Endothelial cell of umbilical vein (primary cell): ENCODE data around the gene PASK. TPM values are rescaled to one million over a fixed set of nuclear protein-coding genes. Genes with fewer than 3 reads are reported as not detected.

ENCODE experiments used
- BruUV-seq: library from RNA; stranded (reverse); fragments of 400-500 nt; replicated peaks from 2 replicates; lab custom pipeline; 2021; lab: Mats Ljungman, UMichigan
- CTCF ChIA-PET: fragments of 300-600, 350-600 bp; sonication (Branson Sonifier 250); formaldehyde crosslinking; loops from one replicate; lab custom pipeline; 2021; ENCODE audit warnings: antibody characterized with exemption, inconsistent platforms; lab: Charles Lee
- POLR2A ChIA-PET: fragments of 300-600, 350-600 bp; sonication (Branson Sonifier 250); formaldehyde crosslinking; loops from one replicate; lab custom pipeline; 2021; ENCODE audit warnings: antibody characterized with exemption, inconsistent platforms; lab: Charles Lee
- DNase-seq: peaks from one replicate; pipeline ENCODE4 v3.0.0-alpha.2; 2011; ENCODE audit warnings: low read depth, low spot score
- FAIRE-seq: peaks from 2 replicates; lab custom pipeline; 2011; peaks lifted over from hg19 to GRCh38; lab: Jason Lieb, UNC
- H2AFZ ChIP-seq: 2 replicates; pipeline ENCODE4 v1.6.0; 2012; ENCODE audit warnings: low read depth, low read length, control low read depth, inconsistent platforms
- H3K27ac ChIP-seq: 2 replicates; pipeline ENCODE4 v1.5.1; 2011; ENCODE audit warnings: low read depth, mild to moderate bottlenecking, control low read depth, low read length, moderate library complexity; ENCODE audit not compliant: insufficient read depth
- H3K27me3 ChIP-seq, 2 experiments: 2 replicates each; pipeline versions ENCODE4 v1.6.0 to v1.6.1; 2011; ENCODE audit warnings: low read length in 2 of 2, mixed read lengths in 1 of 2; ENCODE audit not compliant: control insufficient read depth in 2 of 2, insufficient read depth in 2 of 2
- H3K36me3 ChIP-seq, 2 experiments: 2 replicates in 1 of 2; 3 replicates in 1 of 2; pipeline ENCODE4 v1.5.1; 2011; ENCODE audit warnings: low read length in 2 of 2, mild to moderate bottlenecking in 1 of 2, moderate library complexity in 1 of 2; ENCODE audit not compliant: control insufficient read depth in 2 of 2, insufficient read depth in 2 of 2; ENCODE audit errors: extremely low read depth in 1 of 2
- H3K4me1 ChIP-seq: 3 replicates; pipeline ENCODE4 v1.5.1; 2011; ENCODE audit warnings: mild to moderate bottlenecking, low read length; ENCODE audit not compliant: control insufficient read depth, insufficient read depth; ENCODE audit errors: extremely low read depth
- H3K4me2 ChIP-seq: 2 replicates; pipeline ENCODE4 v1.6.1; 2011; ENCODE audit warnings: low read length, control low read depth, mixed read lengths; ENCODE audit not compliant: insufficient read depth
- H3K4me3 ChIP-seq, 3 experiments: fragments of 200-600 bp in 1 of 3; sonication (generic), shearing (Covaris generic) in 1 of 3; replicated peaks in 1 of 3; 2 replicates each; pipeline ENCODE4 v1.5.1; 2011 to 2016; ENCODE audit warnings: control low read depth in 3 of 3, low read length in 3 of 3, mild to moderate bottlenecking in 2 of 3, inconsistent platforms in 1 of 3, low read depth in 1 of 3, moderate library complexity in 1 of 3; ENCODE audit not compliant: insufficient read depth in 1 of 3
- H3K79me2 ChIP-seq: 2 replicates; pipeline ENCODE4 v1.6.0; 2012; ENCODE audit warnings: low read length, inconsistent platforms; ENCODE audit not compliant: control insufficient read depth, insufficient read depth
- H3K9ac ChIP-seq: replicated peaks from 2 replicates; pipeline ENCODE3; 2011; ENCODE audit warnings: low read length, control low read depth; ENCODE audit not compliant: insufficient read depth; ENCODE audit errors: extremely low read depth
- H3K9me1 ChIP-seq: replicated peaks from 3 replicates; pipeline ENCODE4 v1.6.0; 2011; ENCODE audit warnings: mild to moderate bottlenecking, low read length; ENCODE audit not compliant: control insufficient read depth, insufficient read depth; ENCODE audit errors: extremely low read depth
- H3K9me3 ChIP-seq: replicated peaks from 2 replicates; pipeline ENCODE4 v1.5.1; 2012; ENCODE audit warnings: low read length, inconsistent platforms; ENCODE audit not compliant: control insufficient read depth, insufficient read depth
- H4K20me1 ChIP-seq: replicated peaks from 2 replicates; pipeline ENCODE3; 2011; ENCODE audit warnings: mild to moderate bottlenecking, low read length; ENCODE audit not compliant: control insufficient read depth, insufficient read depth; ENCODE audit errors: extremely low read depth
- EZH2 ChIP-seq: IDR thresholded peaks from 2 replicates; pipeline ENCODE4 v1.6.1; 2012; ENCODE audit warnings: borderline replicate concordance, low read depth, mild to moderate bottlenecking, moderate library complexity, low read length, inconsistent platforms; ENCODE audit not compliant: severe bottlenecking
- FOS ChIP-seq: IDR thresholded peaks from 2 replicates; pipeline ENCODE4 v1.6.1; 2011; ENCODE audit warnings: mild to moderate bottlenecking, low read length, moderate library complexity, borderline replicate concordance; ENCODE audit not compliant: insufficient read depth
- GATA2 ChIP-seq: IDR thresholded peaks from 2 replicates; pipeline ENCODE4 v1.7.0; 2011; ENCODE audit warnings: low read depth, mild to moderate bottlenecking, moderate library complexity, mixed read lengths, low read length; ENCODE audit not compliant: insufficient read length, insufficient read depth
- JUN ChIP-seq: IDR thresholded peaks from 2 replicates; pipeline ENCODE4 v1.6.1; 2011; ENCODE audit warnings: borderline replicate concordance, low read depth; ENCODE audit not compliant: insufficient read length, insufficient read depth
- MAX ChIP-seq: IDR thresholded peaks from 2 replicates; pipeline ENCODE4 v1.6.1; 2011; ENCODE audit not compliant: insufficient read depth, insufficient read length
- MYC ChIP-seq: IDR thresholded peaks from one replicate; pipeline ENCODE4 v1.6.1; 2011; ENCODE audit warnings: mild to moderate bottlenecking, low read depth, low read length
- POLR2A ChIP-seq: IDR thresholded peaks from 2 replicates; pipeline ENCODE4 v1.6.1; 2012; ENCODE audit warnings: low read depth, mild to moderate bottlenecking, control low read depth, low read length
- POLR2AphosphoS5 ChIP-seq: IDR thresholded peaks from 2 replicates; pipeline ENCODE4 v1.6.1; 2012; ENCODE audit warnings: low read depth, mild to moderate bottlenecking, control low read depth, low read length, moderate library complexity; ENCODE audit not compliant: insufficient read depth
- dilution Hi-C: fragments of 300-500 bp; cut with MboI; formaldehyde crosslinking; loops from one replicate; pipeline ENCODE4 v1.15.0; 2019; ENCODE audit warnings: low sequenced_read_pairs; ENCODE audit not compliant: extremely low pct_ligation_motif_present
- intact Hi-C: fragments of 100-400 bp; cut with micrococcal nuclease; formaldehyde crosslinking; loops from one replicate; pipeline ENCODE4 v1.10.0; 2022
- polyA plus RNA-seq, 4 experiments: library from polyadenylated mRNA; depleted of rRNA in 3 of 4; stranded (reverse) in 3 of 4; unstranded in 1 of 4; fragments of >200 nt; gene quantifications; 2 replicates each; pipeline versions ENCODE4 v1.2.1 to v1.2.3, GENCODE V29; 2011 to 2012; ENCODE audit warnings: missing spikeins in 1 of 4
- total RNA-seq: library from RNA; stranded (reverse); gene quantifications from 2 replicates; pipeline ENCODE4 v1.2.3, GENCODE V29; 2021
- TF ChIP-seq, protein P1 (sequence below), 2 donors: IDR thresholded peaks; 1 replicate in 1 of 2; 2 replicates in 1 of 2; pipeline ENCODE4 v1.5.1; 2011; ENCODE audit warnings: low read length in 2 of 2, mild to moderate bottlenecking in 2 of 2, moderate library complexity in 2 of 2, control low read depth in 1 of 2, inconsistent platforms in 1 of 2, low read depth in 1 of 2; ENCODE audit not compliant: insufficient read depth in 1 of 2; ENCODE audit errors: extremely low read depth in 1 of 2

Gene PASK
- total and polyA plus RNA-seq, 2 donors (not counting 3 experiments of a cell fraction or from before 2014, with no cell fraction given): 5.7 to 17.3 TPM

DNA sequence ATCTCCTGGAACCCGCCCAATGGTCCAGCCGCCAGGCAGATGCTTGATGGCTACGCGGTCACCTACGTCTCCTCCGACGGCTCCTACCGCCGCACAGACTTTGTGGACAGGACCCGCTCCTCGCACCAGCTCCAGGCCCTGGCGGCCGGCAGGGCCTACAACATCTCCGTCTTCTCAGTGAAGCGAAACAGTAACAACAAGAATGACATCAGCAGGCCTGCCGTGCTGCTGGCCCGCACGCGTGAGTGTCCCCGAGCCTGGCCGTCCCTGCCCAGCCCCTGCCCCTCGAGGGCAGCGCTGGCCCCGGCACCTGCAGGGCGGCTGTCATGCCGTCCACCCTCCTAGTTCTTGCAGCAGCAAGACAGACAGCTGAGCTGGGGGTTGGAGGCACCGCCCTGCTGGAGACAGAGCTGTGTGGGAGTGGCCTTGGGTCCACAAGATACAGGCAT is 83.9 kb downstream of the PASK start:
- Histone ChIP-seq H3K4me1 (no peaks in the 10 kb centered on the region), H3K36me3 (no peaks in the 10 kb centered on the region), H3K9me1 (no peaks in the 10 kb centered on the region), H3K4me3 (no peak overlapping the region), H3K27me3 (no peaks in the 10 kb centered on the region), H3K9me3 (no peaks in the 10 kb centered on the region), H3K9ac (no peak overlapping the region), H2AFZ (no peak overlapping the region), H3K27ac (no peak overlapping the region), H3K79me2 (no peaks in the 10 kb centered on the region), H3K4me2 (no peak overlapping the region), H4K20me1 (no peaks in the 10 kb centered on the region)
- ChIA-PET CTCF (interaction anchor here (1.0 to 1.3 kb wide), 4 partner anchors 13 to 214 kb away, joined by 3 to 4 read pairs (median 3); no protein-coding TSS in a partner anchor), POLR2A (no interaction called here)
- no TSS peak for BruUV-seq
- FAIRE-seq (no peak), DNase-seq (no peak)
- dilution Hi-C loops (no loop called here), intact Hi-C loops (no loop called here)
- TF ChIP-seq EZH2 (no peak), GATA2 (no peak), MYC (no peak), POLR2AphosphoS5 (no peak), FOS (no peak), POLR2A (no peak), MAX (no peak), JUN (no peak)
- TF ChIP-seq, protein P1, sequence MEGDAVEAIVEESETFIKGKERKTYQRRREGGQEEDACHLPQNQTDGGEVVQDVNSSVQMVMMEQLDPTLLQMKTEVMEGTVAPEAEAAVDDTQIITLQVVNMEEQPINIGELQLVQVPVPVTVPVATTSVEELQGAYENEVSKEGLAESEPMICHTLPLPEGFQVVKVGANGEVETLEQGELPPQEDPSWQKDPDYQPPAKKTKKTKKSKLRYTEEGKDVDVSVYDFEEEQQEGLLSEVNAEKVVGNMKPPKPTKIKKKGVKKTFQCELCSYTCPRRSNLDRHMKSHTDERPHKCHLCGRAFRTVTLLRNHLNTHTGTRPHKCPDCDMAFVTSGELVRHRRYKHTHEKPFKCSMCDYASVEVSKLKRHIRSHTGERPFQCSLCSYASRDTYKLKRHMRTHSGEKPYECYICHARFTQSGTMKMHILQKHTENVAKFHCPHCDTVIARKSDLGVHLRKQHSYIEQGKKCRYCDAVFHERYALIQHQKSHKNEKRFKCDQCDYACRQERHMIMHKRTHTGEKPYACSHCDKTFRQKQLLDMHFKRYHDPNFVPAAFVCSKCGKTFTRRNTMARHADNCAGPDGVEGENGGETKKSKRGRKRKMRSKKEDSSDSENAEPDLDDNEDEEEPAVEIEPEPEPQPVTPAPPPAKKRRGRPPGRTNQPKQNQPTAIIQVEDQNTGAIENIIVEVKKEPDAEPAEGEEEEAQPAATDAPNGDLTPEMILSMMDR (IDR thresholded peaks at IDR 0.05; ENCODE audit: extremely low read depth in 1 of 2, insufficient read depth in 1 of 2, low read depth in 1 of 2, low read length in 2 of 2): no peak
